Measurements from ENCODE around the gene IRF2BP1.

IRF2BP1 gene

DNA sequence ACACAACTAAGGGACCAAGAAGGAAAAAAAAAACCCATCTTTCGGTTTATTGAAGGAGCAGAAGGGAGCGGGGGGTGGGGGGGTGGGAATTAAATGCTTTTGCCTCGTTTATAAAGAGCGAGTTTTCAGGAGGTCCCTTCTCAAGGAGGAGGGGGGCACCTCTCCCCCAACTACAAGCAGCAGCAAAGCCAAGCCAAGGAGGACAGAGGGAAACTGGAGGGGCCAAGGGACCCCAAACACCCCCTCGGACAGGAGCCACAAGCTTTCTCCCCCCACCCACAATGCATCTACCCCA is 2.4 kb downstream of the IRF2BP1 start:
- H3K27ac ChIP-seq (replicated peaks; ENCODE audit: low read length): no peak overlapping the region
- no peak overlapping the region for H3K4me2 ChIP-seq (ENCODE audit: insufficient read depth, low read length, poor library complexity, severe bottlenecking)
- peaks cover 0 to 4% of the 10 kb centered on the region in 2 donors for H3K9me3 ChIP-seq (replicated peaks in 1 of 2; ENCODE audit: control insufficient read depth in 2 of 2, insufficient read depth in 1 of 2, low read depth in 1 of 2, low read length in 2 of 2)
- H4K8ac ChIP-seq (ENCODE audit: low read depth, low read length): no peak overlapping the region
- no peak overlapping the region for H2BK12ac ChIP-seq (ENCODE audit: low read length)
- DNase-seq (ENCODE audit: low spot score): no peak
- no peak overlapping the region for H3K4ac ChIP-seq (ENCODE audit: low read length)
- H3K23ac ChIP-seq (ENCODE audit: low read depth, low read length, poor library complexity): peak overlapping the region; percentile 98
- no peak overlapping the region for H3K14ac ChIP-seq (ENCODE audit: low read length)
- H3K79me1 ChIP-seq (ENCODE audit: low read depth, low read length): peaks cover 13% of the 10 kb centered on the region
- peaks cover 11 to 18% of the 10 kb centered on the region in 2 donors for H3K4me1 ChIP-seq (ENCODE audit: control insufficient read depth in 2 of 2, insufficient read depth in 1 of 2, low read depth in 1 of 2, low read length in 2 of 2)
- no peak overlapping the region for H2BK5ac ChIP-seq (ENCODE audit: low read length)
- no peak overlapping the region for H3K18ac ChIP-seq (ENCODE audit: low read length)
- H3K9ac ChIP-seq (ENCODE audit: low read depth, low read length, poor library complexity): no peak overlapping the region
- H3K36me3 ChIP-seq (replicated peaks in 1 of 2; ENCODE audit: control insufficient read depth in 2 of 2, insufficient read depth in 2 of 2, low read length in 2 of 2): peaks cover 8 to 21% of the 10 kb centered on the region in 2 donors
- no peak overlapping the region for H2AFZ ChIP-seq (ENCODE audit: low read length)
- H2BK120ac ChIP-seq (ENCODE audit: low read depth, low read length): no peak overlapping the region
- H3K27me3 ChIP-seq (ENCODE audit: control insufficient read depth in 3 of 3, insufficient read depth in 3 of 3, low read depth in 1 of 3, low read length in 3 of 3): no peaks in the 10 kb centered on the region
- no CpG with 5 or more reads among the region's 5 CpGs for WGBS, 2 donors (ENCODE audit: extremely low coverage in 2 of 2, insufficient read length in 2 of 2, insufficient replicate concordance in 1 of 2)
- no peak overlapping the region for H2BK15ac ChIP-seq (ENCODE audit: low read length)
- H2AK5ac ChIP-seq (ENCODE audit: low read depth, low read length): no peak overlapping the region
- H4K91ac ChIP-seq (ENCODE audit: low read depth, low read length, poor library complexity): no peak overlapping the region
- H3K4me3 ChIP-seq (ENCODE audit: low read length in 2 of 2): peak overlapping the region in 1 of 2 donors; percentile 2

GRCh38 chr19:45882652-45883585 is 3.0 kb downstream of the IRF2BP1 start:
- Histone ChIP-seq H3K4ac (ENCODE audit: low read length) (no peak overlapping the region), H3K23ac (ENCODE audit: low read depth, low read length, poor library complexity) (peak overlapping the region; percentile 81), H2BK15ac (ENCODE audit: low read length) (peak overlapping the region; percentile 46), H3K9me3 (replicated peaks in 1 of 2; ENCODE audit: control insufficient read depth in 2 of 2, insufficient read depth in 1 of 2, low read depth in 1 of 2, low read length in 2 of 2) (peaks cover 0 to 4% of the 10 kb centered on the region in 2 donors), H4K8ac (ENCODE audit: low read depth, low read length) (peak overlapping the region; percentile 19), H2BK5ac (ENCODE audit: low read length) (no peak overlapping the region), H3K27ac (replicated peaks; ENCODE audit: low read length) (no peak overlapping the region), H3K4me2 (ENCODE audit: insufficient read depth, low read length, poor library complexity, severe bottlenecking) (peak overlapping the region; percentile 71), H2AFZ (ENCODE audit: low read length) (no peak overlapping the region), H3K4me1 (ENCODE audit: control insufficient read depth in 2 of 2, insufficient read depth in 1 of 2, low read depth in 1 of 2, low read length in 2 of 2) (peaks cover 13 to 18% of the 10 kb centered on the region in 2 donors), H3K18ac (ENCODE audit: low read length) (peak overlapping the region; percentile 78), H3K79me1 (ENCODE audit: low read depth, low read length) (peaks cover 13% of the 10 kb centered on the region), H3K27me3 (ENCODE audit: control insufficient read depth in 3 of 3, insufficient read depth in 3 of 3, low read depth in 1 of 3, low read length in 3 of 3) (no peaks in the 10 kb centered on the region), H3K4me3 (ENCODE audit: low read length in 2 of 2) (peak overlapping the region in 1 of 2 donors; percentile 70), H2BK12ac (ENCODE audit: low read length) (no peak overlapping the region), H2AK5ac (ENCODE audit: low read depth, low read length) (peak overlapping the region; percentile 35), H3K36me3 (replicated peaks in 1 of 2; ENCODE audit: control insufficient read depth in 2 of 2, insufficient read depth in 2 of 2, low read length in 2 of 2) (peaks cover 9 to 21% of the 10 kb centered on the region in 2 donors), H2BK120ac (ENCODE audit: low read depth, low read length) (no peak overlapping the region), H4K91ac (ENCODE audit: low read depth, low read length, poor library complexity) (no peak overlapping the region), H3K14ac (ENCODE audit: low read length) (no peak overlapping the region), H3K9ac (ENCODE audit: low read depth, low read length, poor library complexity) (peak overlapping the region; percentile 73)
- peak; percentile 79 for DNase-seq (ENCODE audit: low spot score)
- WGBS, 2 donors (ENCODE audit: extremely low coverage in 2 of 2, insufficient read length in 2 of 2, insufficient replicate concordance in 1 of 2): no CpG with 5 or more reads among the region's 47 CpGs

DNA sequence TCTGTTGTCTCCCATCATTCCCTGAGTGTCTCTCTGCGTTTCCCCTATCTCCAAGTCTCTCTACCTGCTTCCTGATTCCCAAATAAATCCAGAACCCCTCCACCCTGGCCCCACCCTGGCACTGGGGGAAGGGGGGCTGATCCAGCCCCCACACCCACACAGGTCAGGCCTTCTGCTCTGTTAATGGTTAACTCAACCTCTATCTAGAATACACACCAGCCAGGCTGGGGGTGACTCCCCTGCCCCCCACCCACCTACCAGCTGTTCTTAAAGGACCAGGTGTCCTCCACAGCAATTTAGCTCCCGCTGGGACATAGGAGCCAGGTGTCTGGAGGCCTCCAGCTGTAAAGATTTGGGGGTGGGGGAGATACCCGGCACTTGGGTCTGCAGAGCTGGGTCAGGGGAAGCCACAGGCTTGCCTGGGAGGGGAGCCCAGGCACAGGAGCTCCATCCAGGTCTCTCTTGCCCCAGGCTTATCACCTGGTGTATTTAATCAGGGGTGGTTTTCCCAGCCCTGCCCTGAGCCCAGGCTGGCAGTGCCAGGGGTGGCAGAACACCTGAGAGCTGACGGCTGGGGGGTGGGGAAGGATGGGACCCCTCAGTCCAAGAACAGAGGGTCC is 3.9 kb downstream of the IRF2BP1 start:
- H3K14ac ChIP-seq (ENCODE audit: low read length): no peak overlapping the region
- H3K4ac ChIP-seq (ENCODE audit: low read length): no peak overlapping the region
- no peak overlapping the region for H2BK5ac ChIP-seq (ENCODE audit: low read length)
- H3K23ac ChIP-seq (ENCODE audit: low read depth, low read length, poor library complexity): peak overlapping the region; percentile 0
- peaks cover 0 to 4% of the 10 kb centered on the region in 2 donors for H3K9me3 ChIP-seq (replicated peaks in 1 of 2; ENCODE audit: control insufficient read depth in 2 of 2, insufficient read depth in 1 of 2, low read depth in 1 of 2, low read length in 2 of 2)
- WGBS, 2 donors (ENCODE audit: extremely low coverage in 2 of 2, insufficient read length in 2 of 2, insufficient replicate concordance in 1 of 2): no CpG with 5 or more reads among the region's 4 CpGs
- H3K9ac ChIP-seq (ENCODE audit: low read depth, low read length, poor library complexity): peak overlapping the region; percentile 73
- H3K4me3 ChIP-seq (ENCODE audit: low read length in 2 of 2): peak overlapping the region in 1 of 2 donors; percentile 59
- H2BK15ac ChIP-seq (ENCODE audit: low read length): peak overlapping the region; percentile 46
- peaks cover 9 to 21% of the 10 kb centered on the region in 2 donors for H3K36me3 ChIP-seq (replicated peaks in 1 of 2; ENCODE audit: control insufficient read depth in 2 of 2, insufficient read depth in 2 of 2, low read length in 2 of 2)
- no peak overlapping the region for H4K8ac ChIP-seq (ENCODE audit: low read depth, low read length)
- peak overlapping the region; percentile 71 for H3K4me2 ChIP-seq (ENCODE audit: insufficient read depth, low read length, poor library complexity, severe bottlenecking)
- no peaks in the 10 kb centered on the region for H3K27me3 ChIP-seq (ENCODE audit: control insufficient read depth in 3 of 3, insufficient read depth in 3 of 3, low read depth in 1 of 3, low read length in 3 of 3)
- no peak overlapping the region for H2BK12ac ChIP-seq (ENCODE audit: low read length)
- no peak overlapping the region for H4K91ac ChIP-seq (ENCODE audit: low read depth, low read length, poor library complexity)
- H3K79me1 ChIP-seq (ENCODE audit: low read depth, low read length): peaks cover 13% of the 10 kb centered on the region
- no peak overlapping the region for H2BK120ac ChIP-seq (ENCODE audit: low read depth, low read length)
- H3K18ac ChIP-seq (ENCODE audit: low read length): peak overlapping the region; percentile 78
- no peak overlapping the region for H2AFZ ChIP-seq (ENCODE audit: low read length)
- no peak for DNase-seq (ENCODE audit: low spot score)
- H3K27ac ChIP-seq (replicated peaks; ENCODE audit: low read length): no peak overlapping the region
- peak overlapping the region; percentile 35 for H2AK5ac ChIP-seq (ENCODE audit: low read depth, low read length)
- H3K4me1 ChIP-seq (ENCODE audit: control insufficient read depth in 2 of 2, insufficient read depth in 1 of 2, low read depth in 1 of 2, low read length in 2 of 2): peaks cover 17 to 18% of the 10 kb centered on the region in 2 donors

All from neuronal stem cell (in vitro differentiated cells).